ENCODE data around the gene ENO4. TPM values are rescaled to one million over a fixed set of nuclear protein-coding genes. Genes with fewer than 3 reads are reported as not detected.

Gene ENO4
- total and polyA plus RNA-seq, 7 experiments from 2014 or later, result not detected

GRCh38 chr10:116866066-116866465 lies 16.8 kb downstream of the ENO4 start:
- no peaks in the 10 kb centered on the region for H3K4me1 ChIP-seq (ENCODE audit: control insufficient read depth in 2 of 2, insufficient read depth in 2 of 2, low read length in 2 of 2)
- ATAC-seq (no peak), DNase-seq (no peak)
- H3K27me3 ChIP-seq (ENCODE audit: control insufficient read depth in 2 of 2, insufficient read depth in 2 of 2, low read length in 2 of 2), result no peaks in the 10 kb centered on the region
- H3K36me3 Mint-ChIP-seq, result no peaks in the 10 kb centered on the region
- H3K36me3 ChIP-seq (ENCODE audit: control insufficient read depth in 2 of 3, insufficient read depth in 3 of 3, low read length in 3 of 3), result no peaks in the 10 kb centered on the region
- no peak overlapping the region for H3K27ac ChIP-seq (ENCODE audit: low read depth, low read length)
- peaks cover 0 to 3% (median 0%) of the 10 kb centered on the region in 11 donors for H3K9me3 Mint-ChIP-seq
- H3K4me3 Mint-ChIP-seq, result no peak overlapping the region
- CTCF ChIA-PET, result no interaction called here
- POLR2A ChIA-PET, result interaction anchor here (0.7 kb wide), 1 partner anchor 24 kb away, joined by 4 read pairs; no protein-coding TSS in a partner anchor
- no peak overlapping the region for H3K4me3 ChIP-seq (ENCODE audit: low read length)
- H3K27me3 Mint-ChIP-seq, result peaks cover 0 to 37% (median 0%) of the 10 kb centered on the region in 5 donors
- no peak overlapping the region for H3K27ac Mint-ChIP-seq
- intact Hi-C loops (cut with micrococcal nuclease), result no loop called here
- no peaks in the 10 kb centered on the region for H3K9me3 ChIP-seq (ENCODE audit: control insufficient read depth in 2 of 3, low read length in 3 of 3)
- no peaks in the 10 kb centered on the region for H3K4me1 Mint-ChIP-seq

GRCh38 chr10:116866987-116867595 lies 17.8 kb downstream of the ENO4 start:
- H3K4me1 ChIP-seq (ENCODE audit: control insufficient read depth in 2 of 2, insufficient read depth in 2 of 2, low read length in 2 of 2), result no peaks in the 10 kb centered on the region
- H3K27ac ChIP-seq (ENCODE audit: low read depth, low read length), result no peak overlapping the region
- Mint-ChIP-seq H3K27ac (no peak overlapping the region), H3K36me3 (no peaks in the 10 kb centered on the region), H3K4me1 (no peaks in the 10 kb centered on the region), H3K27me3 (peaks cover 0 to 37% (median under 1%) of the 10 kb centered on the region in 5 donors), H3K9me3 (peaks cover 0 to 3% (median 0%) of the 10 kb centered on the region in 11 donors), H3K4me3 (no peak overlapping the region)
- H3K27me3 ChIP-seq (ENCODE audit: control insufficient read depth in 2 of 2, insufficient read depth in 2 of 2, low read length in 2 of 2), result no peaks in the 10 kb centered on the region
- no peak for DNase-seq
- H3K9me3 ChIP-seq (ENCODE audit: control insufficient read depth in 2 of 3, low read length in 3 of 3), result no peaks in the 10 kb centered on the region
- intact Hi-C loops (cut with micrococcal nuclease), result no loop called here
- ChIA-PET CTCF (no interaction called here), POLR2A (no interaction called here)
- ATAC-seq, result no peak
- H3K36me3 ChIP-seq (ENCODE audit: control insufficient read depth in 2 of 3, insufficient read depth in 3 of 3, low read length in 3 of 3), result no peaks in the 10 kb centered on the region
- no peak overlapping the region for H3K4me3 ChIP-seq (ENCODE audit: low read length)

GRCh38 chr10:116868198-116868676 lies 18.9 kb downstream of the ENO4 start:
- Mint-ChIP-seq H3K27ac (no peak overlapping the region), H3K27me3 (peaks cover 0 to 42% (median 6%) of the 10 kb centered on the region in 5 donors), H3K4me3 (no peak overlapping the region), H3K9me3 (peaks cover 0 to 6% (median 0%) of the 10 kb centered on the region in 11 donors), H3K36me3 (peaks cover 0 to 5% (median 0%) of the 10 kb centered on the region in 5 donors), H3K4me1 (no peaks in the 10 kb centered on the region)
- no peak for DNase-seq
- H3K4me3 ChIP-seq (ENCODE audit: low read length), result no peak overlapping the region
- no peak overlapping the region for H3K27ac ChIP-seq (ENCODE audit: low read depth, low read length)
- no peaks in the 10 kb centered on the region for H3K36me3 ChIP-seq (ENCODE audit: control insufficient read depth in 2 of 3, insufficient read depth in 3 of 3, low read length in 3 of 3)
- H3K9me3 ChIP-seq (ENCODE audit: control insufficient read depth in 2 of 3, low read length in 3 of 3), result no peaks in the 10 kb centered on the region
- CTCF ChIA-PET, result no interaction called here
- POLR2A ChIA-PET, result no interaction called here
- no peak for ATAC-seq
- intact Hi-C loops (cut with micrococcal nuclease), result no loop called here
- H3K4me1 ChIP-seq (ENCODE audit: control insufficient read depth in 2 of 2, insufficient read depth in 2 of 2, low read length in 2 of 2), result no peaks in the 10 kb centered on the region
- H3K27me3 ChIP-seq (ENCODE audit: control insufficient read depth in 2 of 2, insufficient read depth in 2 of 2, low read length in 2 of 2), result no peaks in the 10 kb centered on the region

- H3K36me3 Mint-ChIP-seq, result peaks cover 0 to 5% (median 0%) of the 10 kb centered on the region in 5 donors
- H3K4me3 Mint-ChIP-seq, result no peak overlapping the region
- peaks cover 0 to 43% (median 6%) of the 10 kb centered on the region in 5 donors for H3K27me3 Mint-ChIP-seq
- intact Hi-C loops (cut with micrococcal nuclease), result no loop called here
- ATAC-seq (no peak), DNase-seq (no peak)
- CTCF ChIA-PET, result no interaction called here
- no peak overlapping the region for H3K27ac Mint-ChIP-seq
- Histone ChIP-seq H3K36me3 (ENCODE audit: control insufficient read depth in 2 of 3, insufficient read depth in 3 of 3, low read length in 3 of 3) (no peaks in the 10 kb centered on the region), H3K27me3 (ENCODE audit: control insufficient read depth in 2 of 2, insufficient read depth in 2 of 2, low read length in 2 of 2) (no peaks in the 10 kb centered on the region), H3K27ac (ENCODE audit: low read depth, low read length) (no peak overlapping the region), H3K9me3 (ENCODE audit: control insufficient read depth in 2 of 3, low read length in 3 of 3) (no peaks in the 10 kb centered on the region), H3K4me1 (ENCODE audit: control insufficient read depth in 2 of 2, insufficient read depth in 2 of 2, low read length in 2 of 2) (no peaks in the 10 kb centered on the region), H3K4me3 (ENCODE audit: low read length) (no peak overlapping the region)
- no peaks in the 10 kb centered on the region for H3K4me1 Mint-ChIP-seq
- POLR2A ChIA-PET, result no interaction called here
- peaks cover 0 to 6% (median 0%) of the 10 kb centered on the region in 11 donors for H3K9me3 Mint-ChIP-seq
Observed at GRCh38 chr10:116868722-116869121, 19.4 kb downstream of the ENO4 start.

GRCh38 chr10:116870949-116871348 lies 21.6 kb downstream of the ENO4 start:
- ATAC-seq, result no peak
- intact Hi-C loops (cut with micrococcal nuclease), result no loop called here
- H3K27ac Mint-ChIP-seq, result no peak overlapping the region

GRCh38 chr10:116873134-116873533 lies 23.8 kb downstream of the ENO4 start:
- no peak overlapping the region for H3K27ac Mint-ChIP-seq
- ATAC-seq, result no peak
- POLR2A ChIA-PET, result no interaction called here
- H3K4me3 Mint-ChIP-seq, result no peak overlapping the region
- no peaks in the 10 kb centered on the region for H3K36me3 ChIP-seq (ENCODE audit: control insufficient read depth in 2 of 3, insufficient read depth in 3 of 3, low read length in 3 of 3)
- CTCF ChIA-PET, result no interaction called here
- no peaks in the 10 kb centered on the region for H3K27me3 ChIP-seq (ENCODE audit: control insufficient read depth in 2 of 2, insufficient read depth in 2 of 2, low read length in 2 of 2)
- no peak for DNase-seq
- peaks cover 0 to 7% (median 3%) of the 10 kb centered on the region in 11 donors for H3K9me3 Mint-ChIP-seq
- H3K4me1 Mint-ChIP-seq, result no peaks in the 10 kb centered on the region
- no peaks in the 10 kb centered on the region for H3K9me3 ChIP-seq (ENCODE audit: control insufficient read depth in 2 of 3, low read length in 3 of 3)
- no peak overlapping the region for H3K4me3 ChIP-seq (ENCODE audit: low read length)
- intact Hi-C loops (cut with micrococcal nuclease), result no loop called here
- H3K27ac ChIP-seq (ENCODE audit: low read depth, low read length), result no peak overlapping the region
- peaks cover 0 to 31% (median 9%) of the 10 kb centered on the region in 5 donors for H3K27me3 Mint-ChIP-seq
- H3K36me3 Mint-ChIP-seq, result peaks cover 0 to 5% (median 0%) of the 10 kb centered on the region in 5 donors
- H3K4me1 ChIP-seq (ENCODE audit: control insufficient read depth in 2 of 2, insufficient read depth in 2 of 2, low read length in 2 of 2), result no peaks in the 10 kb centered on the region

More at GRCh38 chr10:116870949-116871348, 21.6 kb downstream of the ENO4 start:
- Mint-ChIP-seq H3K4me3 (no peak overlapping the region), H3K4me1 (no peaks in the 10 kb centered on the region), H3K36me3 (peaks cover 0 to 5% (median 0%) of the 10 kb centered on the region in 5 donors), H3K9me3 (peaks cover 0 to 6% (median 0%) of the 10 kb centered on the region in 11 donors), H3K27me3 (peaks cover 0 to 41% (median 6%) of the 10 kb centered on the region in 5 donors)
- Histone ChIP-seq H3K4me3 (ENCODE audit: low read length) (no peak overlapping the region), H3K4me1 (ENCODE audit: control insufficient read depth in 2 of 2, insufficient read depth in 2 of 2, low read length in 2 of 2) (no peaks in the 10 kb centered on the region), H3K27me3 (ENCODE audit: control insufficient read depth in 2 of 2, insufficient read depth in 2 of 2, low read length in 2 of 2) (no peaks in the 10 kb centered on the region), H3K36me3 (ENCODE audit: control insufficient read depth in 2 of 3, insufficient read depth in 3 of 3, low read length in 3 of 3) (no peaks in the 10 kb centered on the region), H3K9me3 (ENCODE audit: control insufficient read depth in 2 of 3, low read length in 3 of 3) (no peaks in the 10 kb centered on the region), H3K27ac (ENCODE audit: low read depth, low read length) (no peak overlapping the region)
- DNase-seq, result no peak
- ChIA-PET CTCF (interaction anchor here (1.1 kb wide), 1 partner anchor 43 kb away, joined by 3 read pairs; no protein-coding TSS in a partner anchor), POLR2A (no interaction called here)

- Mint-ChIP-seq H3K27ac (no peak overlapping the region), H3K4me1 (no peaks in the 10 kb centered on the region), H3K4me3 (no peak overlapping the region), H3K36me3 (peaks cover 0 to 5% (median 0%) of the 10 kb centered on the region in 5 donors), H3K9me3 (peaks cover 0 to 8% (median 3%) of the 10 kb centered on the region in 11 donors), H3K27me3 (peaks cover 0 to 22% (median 15%) of the 10 kb centered on the region in 5 donors)
- no peak overlapping the region for H3K4me3 ChIP-seq (ENCODE audit: low read length)
- ChIA-PET POLR2A (no interaction called here), CTCF (no interaction called here)
- no peaks in the 10 kb centered on the region for H3K36me3 ChIP-seq (ENCODE audit: control insufficient read depth in 2 of 3, insufficient read depth in 3 of 3, low read length in 3 of 3)
- DNase-seq (no peak), ATAC-seq (no peak)
- no peaks in the 10 kb centered on the region for H3K27me3 ChIP-seq (ENCODE audit: control insufficient read depth in 2 of 2, insufficient read depth in 2 of 2, low read length in 2 of 2)
- no peaks in the 10 kb centered on the region for H3K4me1 ChIP-seq (ENCODE audit: control insufficient read depth in 2 of 2, insufficient read depth in 2 of 2, low read length in 2 of 2)
- no peaks in the 10 kb centered on the region for H3K9me3 ChIP-seq (ENCODE audit: control insufficient read depth in 2 of 3, low read length in 3 of 3)
- intact Hi-C loops (cut with micrococcal nuclease), result no loop called here
- H3K27ac ChIP-seq (ENCODE audit: low read depth, low read length), result no peak overlapping the region
Observed at GRCh38 chr10:116875897-116876296, 26.6 kb downstream of the ENO4 start.
